Endothelial cell of umbilical vein (primary cell): Measurements from ENCODE around the gene NDP. TPM values are rescaled to one million over a fixed set of nuclear protein-coding genes. Genes with fewer than 3 reads are reported as not detected.

Experiments used
- BruUV-seq: library from RNA; stranded (reverse); fragments of 400-500 nt; replicated peaks from 2 replicates; lab custom pipeline; 2021; lab: Mats Ljungman, UMichigan
- CTCF ChIA-PET: fragments of 300-600, 350-600 bp; sonication (Branson Sonifier 250); formaldehyde crosslinking; loops from one replicate; lab custom pipeline; 2021; ENCODE audit warnings: antibody characterized with exemption, inconsistent platforms; lab: Charles Lee
- POLR2A ChIA-PET: fragments of 300-600, 350-600 bp; sonication (Branson Sonifier 250); formaldehyde crosslinking; loops from one replicate; lab custom pipeline; 2021; ENCODE audit warnings: antibody characterized with exemption, inconsistent platforms; lab: Charles Lee
- DNase-seq: peaks from one replicate; pipeline ENCODE4 v3.0.0-alpha.2; 2011; ENCODE audit warnings: low read depth, low spot score
- FAIRE-seq: peaks from 2 replicates; lab custom pipeline; 2011; peaks lifted over from hg19 to GRCh38; lab: Jason Lieb, UNC
- H2AFZ ChIP-seq: 2 replicates; pipeline ENCODE4 v1.6.0; 2012; ENCODE audit warnings: low read depth, low read length, control low read depth, inconsistent platforms
- H3K27ac ChIP-seq: 2 replicates; pipeline ENCODE4 v1.5.1; 2011; ENCODE audit warnings: low read depth, mild to moderate bottlenecking, control low read depth, low read length, moderate library complexity; ENCODE audit not compliant: insufficient read depth
- H3K27me3 ChIP-seq, 2 experiments: 2 replicates each; pipeline versions ENCODE4 v1.6.0 to v1.6.1; 2011; ENCODE audit warnings: low read length in 2 of 2, mixed read lengths in 1 of 2; ENCODE audit not compliant: control insufficient read depth in 2 of 2, insufficient read depth in 2 of 2
- H3K36me3 ChIP-seq, 2 experiments: 2 replicates in 1 of 2; 3 replicates in 1 of 2; pipeline ENCODE4 v1.5.1; 2011; ENCODE audit warnings: low read length in 2 of 2, mild to moderate bottlenecking in 1 of 2, moderate library complexity in 1 of 2; ENCODE audit not compliant: control insufficient read depth in 2 of 2, insufficient read depth in 2 of 2; ENCODE audit errors: extremely low read depth in 1 of 2
- H3K4me1 ChIP-seq: 3 replicates; pipeline ENCODE4 v1.5.1; 2011; ENCODE audit warnings: mild to moderate bottlenecking, low read length; ENCODE audit not compliant: control insufficient read depth, insufficient read depth; ENCODE audit errors: extremely low read depth
- H3K4me2 ChIP-seq: 2 replicates; pipeline ENCODE4 v1.6.1; 2011; ENCODE audit warnings: low read length, control low read depth, mixed read lengths; ENCODE audit not compliant: insufficient read depth
- H3K4me3 ChIP-seq, 3 experiments: fragments of 200-600 bp in 1 of 3; sonication (generic), shearing (Covaris generic) in 1 of 3; replicated peaks in 1 of 3; 2 replicates each; pipeline ENCODE4 v1.5.1; 2011 to 2016; ENCODE audit warnings: control low read depth in 3 of 3, low read length in 3 of 3, mild to moderate bottlenecking in 2 of 3, inconsistent platforms in 1 of 3, low read depth in 1 of 3, moderate library complexity in 1 of 3; ENCODE audit not compliant: insufficient read depth in 1 of 3
- H3K79me2 ChIP-seq: 2 replicates; pipeline ENCODE4 v1.6.0; 2012; ENCODE audit warnings: low read length, inconsistent platforms; ENCODE audit not compliant: control insufficient read depth, insufficient read depth
- H3K9ac ChIP-seq: replicated peaks from 2 replicates; pipeline ENCODE3; 2011; ENCODE audit warnings: low read length, control low read depth; ENCODE audit not compliant: insufficient read depth; ENCODE audit errors: extremely low read depth
- H3K9me1 ChIP-seq: replicated peaks from 3 replicates; pipeline ENCODE4 v1.6.0; 2011; ENCODE audit warnings: mild to moderate bottlenecking, low read length; ENCODE audit not compliant: control insufficient read depth, insufficient read depth; ENCODE audit errors: extremely low read depth
- H3K9me3 ChIP-seq: replicated peaks from 2 replicates; pipeline ENCODE4 v1.5.1; 2012; ENCODE audit warnings: low read length, inconsistent platforms; ENCODE audit not compliant: control insufficient read depth, insufficient read depth
- H4K20me1 ChIP-seq: replicated peaks from 2 replicates; pipeline ENCODE3; 2011; ENCODE audit warnings: mild to moderate bottlenecking, low read length; ENCODE audit not compliant: control insufficient read depth, insufficient read depth; ENCODE audit errors: extremely low read depth
- CTCF ChIP-seq, 2 donors: IDR thresholded peaks; 1 replicate in 1 of 2; 2 replicates in 1 of 2; pipeline ENCODE4 v1.5.1; 2011; ENCODE audit warnings: low read length in 2 of 2, mild to moderate bottlenecking in 2 of 2, moderate library complexity in 2 of 2, control low read depth in 1 of 2, inconsistent platforms in 1 of 2, low read depth in 1 of 2; ENCODE audit not compliant: insufficient read depth in 1 of 2; ENCODE audit errors: extremely low read depth in 1 of 2
- EZH2 ChIP-seq: IDR thresholded peaks from 2 replicates; pipeline ENCODE4 v1.6.1; 2012; ENCODE audit warnings: borderline replicate concordance, low read depth, mild to moderate bottlenecking, moderate library complexity, low read length, inconsistent platforms; ENCODE audit not compliant: severe bottlenecking
- FOS ChIP-seq: IDR thresholded peaks from 2 replicates; pipeline ENCODE4 v1.6.1; 2011; ENCODE audit warnings: mild to moderate bottlenecking, low read length, moderate library complexity, borderline replicate concordance; ENCODE audit not compliant: insufficient read depth
- GATA2 ChIP-seq: IDR thresholded peaks from 2 replicates; pipeline ENCODE4 v1.7.0; 2011; ENCODE audit warnings: low read depth, mild to moderate bottlenecking, moderate library complexity, mixed read lengths, low read length; ENCODE audit not compliant: insufficient read length, insufficient read depth
- JUN ChIP-seq: IDR thresholded peaks from 2 replicates; pipeline ENCODE4 v1.6.1; 2011; ENCODE audit warnings: borderline replicate concordance, low read depth; ENCODE audit not compliant: insufficient read length, insufficient read depth
- MYC ChIP-seq: IDR thresholded peaks from one replicate; pipeline ENCODE4 v1.6.1; 2011; ENCODE audit warnings: mild to moderate bottlenecking, low read depth, low read length
- POLR2A ChIP-seq: IDR thresholded peaks from 2 replicates; pipeline ENCODE4 v1.6.1; 2012; ENCODE audit warnings: low read depth, mild to moderate bottlenecking, control low read depth, low read length
- POLR2AphosphoS5 ChIP-seq: IDR thresholded peaks from 2 replicates; pipeline ENCODE4 v1.6.1; 2012; ENCODE audit warnings: low read depth, mild to moderate bottlenecking, control low read depth, low read length, moderate library complexity; ENCODE audit not compliant: insufficient read depth
- dilution Hi-C: fragments of 300-500 bp; cut with MboI; formaldehyde crosslinking; loops from one replicate; pipeline ENCODE4 v1.15.0; 2019; ENCODE audit warnings: low sequenced_read_pairs; ENCODE audit not compliant: extremely low pct_ligation_motif_present
- intact Hi-C: fragments of 100-400 bp; cut with micrococcal nuclease; formaldehyde crosslinking; loops from one replicate; pipeline ENCODE4 v1.10.0; 2022
- polyA plus RNA-seq, 4 experiments: library from polyadenylated mRNA; depleted of rRNA in 3 of 4; stranded (reverse) in 3 of 4; unstranded in 1 of 4; fragments of >200 nt; gene quantifications; 2 replicates each; pipeline versions ENCODE4 v1.2.1 to v1.2.3, GENCODE V29; 2011 to 2012; ENCODE audit warnings: missing spikeins in 1 of 4
- total RNA-seq: library from RNA; stranded (reverse); gene quantifications from 2 replicates; pipeline ENCODE4 v1.2.3, GENCODE V29; 2021
- TF ChIP-seq, protein P1 (sequence below): IDR thresholded peaks from 2 replicates; pipeline ENCODE4 v1.6.1; 2011; ENCODE audit not compliant: insufficient read depth, insufficient read length

NDP gene
- total and polyA plus RNA-seq, 2 donors (not counting 3 experiments of a cell fraction or from before 2014, with no cell fraction given), result 0.58 to 0.60 TPM

DNA sequence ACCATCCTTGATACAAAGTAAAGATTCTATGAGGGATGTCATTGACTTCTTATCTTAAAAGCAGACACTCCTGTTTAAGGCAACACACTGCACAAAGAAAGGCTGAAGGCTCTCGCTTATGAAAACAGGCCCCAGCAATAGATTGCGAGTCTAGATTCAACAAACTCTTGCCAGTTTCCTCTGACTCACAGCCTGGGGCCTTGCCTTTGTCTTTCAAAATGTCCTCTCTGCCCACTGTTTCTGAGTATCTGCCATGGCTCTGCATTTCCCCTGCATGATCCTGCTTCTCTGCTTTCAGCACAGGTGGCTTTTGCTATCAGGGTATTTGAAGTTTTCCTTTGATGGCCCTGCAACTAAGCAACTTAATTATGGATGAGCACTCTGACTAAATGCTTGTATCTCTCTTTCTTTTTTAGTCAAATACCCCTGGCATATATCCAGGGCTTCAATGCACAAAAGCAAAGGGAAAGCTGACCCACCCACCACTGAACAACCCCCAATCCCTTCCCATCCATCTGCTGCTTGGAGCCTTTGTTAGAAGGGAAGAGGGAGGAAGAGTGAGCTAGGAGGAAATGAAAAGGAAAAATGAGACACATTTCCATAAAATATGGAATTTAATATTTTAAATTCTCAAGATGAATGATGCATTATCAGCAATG, 32.2 kb downstream of the NDP start:
- Histone ChIP-seq H3K36me3 (no peaks in the 10 kb centered on the region), H3K9ac (peak overlapping the region; percentile 31), H3K79me2 (no peaks in the 10 kb centered on the region), H3K27ac (peak overlapping the region; percentile 23), H4K20me1 (no peaks in the 10 kb centered on the region), H3K4me2 (no peak overlapping the region), H3K4me3 (no peak overlapping the region), H3K9me1 (no peaks in the 10 kb centered on the region), H2AFZ (peak overlapping the region; percentile 70), H3K4me1 (peaks cover 7% of the 10 kb centered on the region), H3K9me3 (no peaks in the 10 kb centered on the region), H3K27me3 (no peaks in the 10 kb centered on the region)
- no peak for TF ChIP-seq JUN
- peak; percentile 32 for TF ChIP-seq FOS
- TF ChIP-seq GATA2, result peak; percentile 59
- BruUV-seq, result no TSS peak
- intact Hi-C loops, result loop anchor here (5.0 kb wide), 1 partner anchor 1114 kb away; no protein-coding TSS in a partner anchor
- DNase-seq, result peak; percentile 73
- FAIRE-seq, result peak; percentile 98
- dilution Hi-C loops, result no loop called here
- CTCF ChIA-PET, result interaction anchor here (0.6 to 2.4 kb wide), 3 partner anchors 9 to 106 kb away, joined by 4 to 42 read pairs (median 6); no protein-coding TSS in a partner anchor
- POLR2A ChIA-PET, result no interaction called here

GRCh38 chrX:43939187-43939926, 33.8 kb downstream of the NDP start:
- no peak overlapping the region for H2AFZ ChIP-seq
- FAIRE-seq (no peak), DNase-seq (no peak)
- dilution Hi-C loops (no loop called here), intact Hi-C loops (loop anchor here (2.0 kb wide), 1 partner anchor 103 kb away; no protein-coding TSS in a partner anchor)
- TF ChIP-seq, protein P1, sequence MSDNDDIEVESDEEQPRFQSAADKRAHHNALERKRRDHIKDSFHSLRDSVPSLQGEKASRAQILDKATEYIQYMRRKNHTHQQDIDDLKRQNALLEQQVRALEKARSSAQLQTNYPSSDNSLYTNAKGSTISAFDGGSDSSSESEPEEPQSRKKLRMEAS, result no peak
- TF ChIP-seq EZH2 (no peak), GATA2 (no peak), CTCF (IDR thresholded peaks at IDR 0.05; ENCODE audit: extremely low read depth in 1 of 2, insufficient read depth in 1 of 2, low read depth in 1 of 2, low read length in 2 of 2) (no peak), MYC (no peak), JUN (no peak), POLR2A (no peak), POLR2AphosphoS5 (no peak), FOS (no peak)
- no peaks in the 10 kb centered on the region for H3K36me3 ChIP-seq
- no peaks in the 10 kb centered on the region for H3K9me3 ChIP-seq
- H3K79me2 ChIP-seq, result no peaks in the 10 kb centered on the region
- CTCF ChIA-PET, result interaction anchor here (2.4 kb wide), 1 partner anchor 104 kb away, joined by 42 read pairs; no protein-coding TSS in a partner anchor
- no peak overlapping the region for H3K27ac ChIP-seq
- H3K4me3 ChIP-seq, result no peak overlapping the region
- H4K20me1 ChIP-seq, result no peaks in the 10 kb centered on the region
- no peaks in the 10 kb centered on the region for H3K27me3 ChIP-seq
- no peak overlapping the region for H3K9ac ChIP-seq
- no peak overlapping the region for H3K4me2 ChIP-seq
- BruUV-seq, result no TSS peak
- H3K9me1 ChIP-seq, result no peaks in the 10 kb centered on the region
- peaks cover 7% of the 10 kb centered on the region for H3K4me1 ChIP-seq
- POLR2A ChIA-PET, result no interaction called here
